ENCODE results near the gene FBXW7.

FBXW7 gene

DNA sequence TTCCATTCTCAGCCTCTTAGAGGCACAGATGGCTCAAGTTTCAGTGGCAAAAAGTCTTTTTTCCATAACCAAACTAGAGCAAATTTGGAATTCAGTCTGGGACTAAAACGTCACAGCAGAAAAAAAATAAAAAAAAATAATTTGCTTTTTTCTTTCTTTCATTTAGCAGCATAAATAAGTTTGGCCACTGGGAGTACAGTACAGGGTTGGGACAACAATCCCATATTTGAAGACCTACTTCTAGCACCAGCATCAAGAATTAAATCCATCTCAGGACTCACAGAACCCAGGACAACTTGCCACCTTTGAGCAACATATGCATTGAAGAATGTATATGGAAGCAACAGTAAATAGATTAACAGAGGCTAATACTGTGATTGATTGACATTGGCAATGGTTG, 214.0 kb downstream of the FBXW7 start:
- DNase-seq = no peak

DNA sequence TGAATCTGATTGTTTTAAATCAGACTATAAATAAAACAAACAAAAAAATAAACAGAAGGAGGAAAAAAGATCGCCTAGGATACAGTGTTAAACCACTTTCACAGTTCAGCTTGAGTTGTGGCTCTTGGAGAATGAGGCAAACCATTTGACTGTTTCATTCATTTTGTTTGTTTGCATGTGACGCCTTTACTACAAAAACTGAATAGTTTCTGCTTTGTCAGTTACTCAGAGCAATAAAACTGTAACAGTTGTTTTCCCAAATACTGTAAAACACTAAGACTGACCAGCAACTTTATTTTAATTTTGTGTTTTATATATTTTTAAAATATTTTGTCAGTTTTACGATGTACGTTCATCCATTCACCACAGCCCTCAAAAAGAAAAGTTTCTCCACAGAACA, 214.5 kb downstream of the FBXW7 start:
- DNase-seq = no peak

DNA sequence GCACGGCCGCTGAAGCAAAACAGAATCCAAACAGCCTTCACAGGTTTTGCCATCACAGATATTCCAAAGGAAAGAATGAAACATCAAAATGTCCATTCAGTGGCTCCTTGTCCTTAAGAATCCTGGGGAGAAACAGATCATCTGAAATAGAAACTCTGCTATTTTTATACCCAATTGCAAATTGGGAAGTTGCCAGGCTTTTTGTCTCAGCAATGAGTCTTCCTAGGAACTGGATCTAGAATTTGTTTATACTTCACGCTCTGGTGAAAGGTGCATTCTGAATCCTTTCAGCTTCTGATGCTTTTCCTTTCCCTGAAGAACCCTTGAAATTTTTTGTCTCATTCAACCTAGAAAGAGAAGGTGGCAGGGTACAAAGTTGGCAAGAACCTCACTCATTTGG, 218.9 kb downstream of the FBXW7 start:
- DNase-seq = no peak

DNA sequence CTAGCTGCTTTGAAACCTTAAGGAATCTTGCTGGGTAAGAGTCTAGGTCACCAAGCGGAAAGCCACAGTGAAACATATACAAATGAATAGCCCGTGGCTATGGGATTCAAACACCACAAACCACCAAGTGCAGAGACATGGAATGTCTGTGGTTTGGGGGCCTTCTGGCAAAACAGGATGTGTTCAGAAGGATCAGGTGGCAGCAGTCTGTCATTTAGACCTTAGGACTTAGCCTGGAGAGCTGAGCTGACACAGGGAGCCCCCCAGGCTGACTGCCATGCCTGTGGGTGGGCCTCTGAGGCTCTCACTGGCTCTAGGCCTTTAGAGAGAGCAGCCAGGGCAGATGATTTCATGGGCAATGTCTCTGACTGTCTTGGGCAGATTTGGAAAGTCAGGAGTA, 225.6 kb downstream of the FBXW7 start:
- no peak for DNase-seq

DNA sequence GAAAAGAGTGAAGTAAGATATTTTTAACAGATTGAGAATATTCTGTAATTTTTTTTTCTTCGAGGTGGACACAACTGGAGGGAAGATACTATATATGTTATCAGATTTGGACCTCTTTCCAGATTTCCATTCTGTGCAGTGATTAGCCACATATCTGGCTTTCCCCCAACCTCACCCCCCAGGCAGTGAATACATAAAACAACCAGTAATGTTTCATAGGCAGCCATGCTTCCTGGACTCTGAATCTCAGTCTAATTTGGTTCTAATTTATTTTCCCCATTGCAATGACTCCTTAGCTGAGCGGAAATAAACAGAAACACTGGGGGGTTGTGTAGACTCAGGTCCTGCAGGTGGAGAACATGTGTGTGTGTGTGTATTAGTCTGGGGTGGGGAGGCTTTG, 226.5 kb downstream of the FBXW7 start:
- no peak for DNase-seq

DNA sequence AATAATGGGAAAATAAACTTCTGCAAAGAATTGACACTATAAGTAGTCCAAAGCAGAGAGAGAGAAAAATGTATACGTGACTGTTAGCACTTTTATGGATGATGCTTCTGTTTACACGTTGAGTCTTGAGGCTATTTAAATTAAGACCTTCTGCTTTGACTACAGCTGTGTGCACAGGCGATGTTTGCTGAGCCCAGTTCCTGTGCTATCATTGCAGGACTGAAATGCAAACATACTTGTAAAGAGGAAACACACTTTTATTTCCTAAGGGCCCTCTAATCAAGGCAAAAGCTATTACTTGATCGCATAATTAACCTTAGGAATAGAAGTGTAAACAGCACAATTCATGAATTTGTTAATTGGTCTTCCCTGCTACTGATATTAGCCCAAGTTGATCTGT, 226.9 kb downstream of the FBXW7 start:
- no peak for DNase-seq

DNA sequence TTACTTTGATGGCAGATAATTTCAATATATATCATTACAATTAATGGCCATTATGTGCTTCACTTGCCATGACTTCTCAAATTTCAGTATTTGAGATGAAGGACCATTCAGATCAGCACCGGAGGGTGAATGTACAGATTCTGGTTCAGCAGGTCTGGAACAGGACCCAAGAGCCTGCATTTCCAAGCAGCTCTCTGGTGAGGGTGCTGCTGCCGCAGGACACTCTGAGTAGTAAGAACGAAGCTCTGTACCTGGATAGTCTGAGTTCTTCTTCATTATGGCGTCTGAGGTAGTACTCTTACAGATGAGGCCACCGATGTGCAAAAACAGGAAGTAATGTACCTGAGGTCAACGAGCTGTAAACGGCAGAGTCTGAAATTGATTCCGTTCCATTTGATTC, 228.2 kb downstream of the FBXW7 start:
- no peak for DNase-seq

DNA sequence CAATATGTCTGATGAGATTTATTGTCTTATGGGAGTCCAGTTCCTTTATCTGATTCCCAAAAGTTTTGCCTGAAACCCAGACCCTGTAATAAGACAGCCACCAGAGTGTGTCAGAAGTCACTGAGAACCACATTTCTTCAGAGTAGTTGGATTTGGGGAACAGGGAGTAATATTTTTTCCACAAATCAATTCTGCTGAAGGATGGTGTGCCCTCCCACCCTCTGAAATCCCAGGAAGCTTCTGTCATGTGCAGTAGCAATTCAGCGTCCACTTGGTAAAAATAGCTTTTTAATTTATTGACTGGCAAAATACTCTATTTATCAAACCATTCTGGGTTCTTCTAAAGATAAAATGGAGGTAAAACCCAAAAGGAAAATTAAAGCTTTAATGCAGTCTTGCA, 229.4 kb downstream of the FBXW7 start:
- no peak for DNase-seq

DNA sequence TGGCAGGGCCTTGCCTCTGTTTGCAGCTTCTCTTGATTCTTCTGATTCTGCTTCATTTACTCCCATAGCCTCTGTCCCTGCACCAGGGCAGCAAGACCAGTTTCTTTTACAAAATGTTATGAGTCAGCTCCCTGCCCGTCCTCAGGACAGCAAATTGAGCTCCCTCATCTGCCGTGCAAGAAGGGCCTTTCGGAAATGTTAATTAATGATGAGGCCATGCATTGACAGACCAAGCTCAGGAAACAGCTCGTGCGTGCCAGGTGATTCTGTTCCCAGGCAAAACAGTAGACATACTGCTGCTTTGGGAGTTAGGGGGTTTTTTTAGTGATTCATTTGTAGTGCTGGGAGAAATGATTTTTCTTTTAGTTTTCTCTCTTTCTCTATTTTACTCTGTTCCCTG, 231.7 kb downstream of the FBXW7 start:
- no peak for DNase-seq

DNA sequence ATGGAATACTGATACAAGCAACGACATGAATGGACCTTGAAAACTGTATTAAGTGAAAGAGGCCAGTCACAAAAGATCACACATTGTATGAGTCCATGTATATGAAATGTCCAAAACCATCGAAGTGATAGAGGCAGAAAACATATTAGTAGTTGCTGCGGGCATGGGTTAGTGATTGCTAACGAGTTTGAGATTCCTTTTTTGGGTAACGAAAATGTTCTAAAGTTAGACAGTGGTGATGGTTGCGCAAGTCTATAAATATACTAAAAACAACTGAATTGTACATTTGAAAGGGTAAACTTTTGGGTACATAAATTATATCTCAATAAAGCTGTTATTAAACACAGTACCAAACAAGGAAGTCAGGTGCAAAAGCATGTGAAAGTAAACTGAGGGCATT, 234.5 kb downstream of the FBXW7 start:
- DNase-seq = no peak

DNA sequence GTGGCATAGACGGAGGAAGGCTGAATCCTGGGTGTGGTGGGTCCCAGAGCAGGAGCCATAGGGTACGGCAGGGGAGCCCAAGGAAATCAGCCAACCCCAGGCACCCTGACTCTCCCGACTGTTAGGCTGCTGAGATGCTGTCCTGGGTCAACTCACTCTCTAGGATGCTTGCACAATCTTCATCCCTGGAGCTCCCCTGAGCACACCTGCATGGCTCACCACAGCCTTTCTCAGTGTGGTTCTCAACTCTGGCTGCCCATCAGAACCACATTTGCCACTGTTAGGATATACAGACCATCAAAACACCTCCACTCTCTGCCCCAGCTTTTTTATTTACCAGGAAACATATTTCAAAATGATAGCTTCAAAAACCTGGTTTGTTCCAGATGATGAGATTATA, 236.3 kb downstream of the FBXW7 start:
- no peak for DNase-seq

DNA sequence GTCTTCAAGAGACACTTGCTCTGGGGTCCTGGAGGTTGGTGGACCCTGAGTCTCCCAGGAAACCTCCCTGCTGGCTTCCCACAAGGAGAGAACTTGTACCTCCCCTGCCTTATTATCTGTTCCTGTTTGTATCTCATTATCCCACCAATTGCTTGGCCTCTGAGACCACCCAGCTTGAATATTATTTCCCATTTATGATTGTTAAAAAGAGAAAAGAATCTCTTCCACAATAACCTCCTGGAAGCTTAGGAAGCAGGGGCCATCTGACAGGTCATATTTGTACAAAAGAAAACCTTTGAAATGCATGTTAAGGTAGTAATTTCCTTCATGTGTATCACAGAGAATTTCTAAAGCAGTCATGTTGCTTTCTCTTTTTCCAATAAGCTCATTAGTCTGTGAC, 239.5 kb downstream of the FBXW7 start:
- no peak for DNase-seq

DNA sequence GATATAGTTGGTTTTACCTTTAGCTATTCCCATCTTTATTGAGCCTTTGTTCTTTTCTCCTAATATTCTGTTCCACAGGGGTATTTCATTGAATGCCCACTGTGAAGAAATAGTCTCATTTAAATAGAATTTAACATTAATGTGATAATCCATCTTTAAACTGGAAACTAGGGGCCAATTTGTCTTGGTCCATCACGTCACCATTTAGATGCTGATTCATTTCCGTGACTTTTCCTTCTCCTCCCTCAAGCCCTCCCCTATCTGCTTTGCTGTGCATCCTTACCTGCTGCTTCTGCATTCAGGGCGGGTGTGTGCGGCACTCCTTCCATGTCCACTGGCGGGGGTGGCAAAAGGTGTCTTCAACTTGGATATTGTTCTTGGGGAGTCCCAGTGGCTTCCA, 241.1 kb downstream of the FBXW7 start:
- DNase-seq = no peak

DNA sequence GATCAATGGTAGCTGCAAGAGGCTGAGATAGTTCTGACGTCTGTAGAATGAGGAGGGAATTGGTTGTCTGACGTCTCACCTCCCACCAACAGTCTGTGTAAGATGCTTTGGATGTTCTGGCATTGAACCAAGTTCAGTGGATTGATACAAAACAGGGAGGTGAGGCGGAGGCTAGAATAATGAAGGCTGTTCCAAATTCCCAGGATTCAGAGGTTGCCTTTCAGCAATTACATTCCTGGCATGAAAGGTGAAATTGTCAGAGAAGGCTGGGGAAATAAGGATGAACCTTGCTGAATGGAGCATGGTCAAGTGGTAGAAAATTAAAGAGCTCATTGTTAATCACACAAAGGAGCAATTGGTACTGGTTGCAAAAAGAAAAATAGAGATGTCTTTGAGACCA, 241.6 kb downstream of the FBXW7 start:
- DNase-seq = no peak

DNA sequence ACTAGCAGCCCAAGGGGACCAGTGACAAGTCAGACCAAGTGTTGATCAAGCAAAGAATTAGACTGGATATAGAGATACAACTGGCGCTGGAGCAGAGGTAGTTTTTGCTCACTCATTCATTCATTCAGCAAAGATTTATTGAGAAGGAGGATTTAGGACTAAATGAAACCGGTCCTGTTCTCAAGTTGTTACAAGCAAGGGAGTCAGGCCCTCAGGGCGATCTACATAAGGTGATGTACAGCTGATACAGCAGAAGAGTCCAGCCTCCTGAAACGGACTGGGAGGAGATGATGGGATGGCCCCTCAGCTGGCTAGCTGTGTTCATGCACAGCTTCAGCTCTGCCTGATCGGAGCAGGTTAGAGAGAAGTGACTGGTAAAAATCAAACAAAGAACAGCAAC, 242.4 kb downstream of the FBXW7 start:
- DNase-seq = no peak

DNA sequence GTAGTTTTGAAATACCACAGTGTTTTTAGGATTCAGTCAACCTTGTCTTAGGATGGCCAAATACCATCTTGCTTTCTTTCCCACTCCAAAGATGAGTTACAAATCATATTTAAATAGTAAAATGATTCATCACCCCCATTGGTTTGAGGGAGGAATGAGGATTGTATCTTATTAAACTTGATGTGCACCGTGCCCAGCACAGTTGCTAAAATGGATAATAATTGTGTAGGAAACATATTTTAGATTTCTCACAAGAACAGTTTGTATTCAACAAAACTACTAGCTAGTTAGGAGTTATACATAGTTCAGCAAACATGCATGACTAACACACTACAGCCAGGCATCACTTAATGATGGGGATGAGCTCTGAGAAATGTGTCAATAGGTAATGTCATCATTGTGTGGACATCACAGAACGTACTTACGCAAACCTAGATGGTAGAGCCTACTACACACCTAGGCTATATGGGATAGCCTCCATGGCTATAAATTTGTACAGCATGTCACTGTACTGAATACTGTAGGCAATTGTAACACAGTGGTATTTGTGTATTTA, 245.4 kb downstream of the FBXW7 start:
- DNase-seq = no peak

DNA sequence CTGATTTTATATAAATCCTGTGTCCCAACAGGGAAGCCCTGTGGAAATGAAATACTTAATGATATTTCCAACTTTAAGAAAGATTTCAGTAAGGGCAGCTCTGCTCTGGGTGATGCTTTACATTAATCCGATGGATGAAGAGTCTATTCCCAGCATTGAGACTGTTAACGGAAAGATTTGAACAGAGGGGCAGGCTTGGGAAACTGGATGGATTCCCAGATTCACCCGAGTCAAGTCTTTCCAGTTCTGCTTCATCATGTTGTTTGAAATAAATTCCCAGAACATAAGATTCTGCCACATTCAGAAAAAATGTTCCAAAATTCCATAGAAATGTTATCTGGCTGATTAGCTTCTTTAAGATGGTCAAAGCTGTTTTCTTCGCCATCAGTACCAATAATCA, 246.0 kb downstream of the FBXW7 start:
- no peak for DNase-seq

DNA sequence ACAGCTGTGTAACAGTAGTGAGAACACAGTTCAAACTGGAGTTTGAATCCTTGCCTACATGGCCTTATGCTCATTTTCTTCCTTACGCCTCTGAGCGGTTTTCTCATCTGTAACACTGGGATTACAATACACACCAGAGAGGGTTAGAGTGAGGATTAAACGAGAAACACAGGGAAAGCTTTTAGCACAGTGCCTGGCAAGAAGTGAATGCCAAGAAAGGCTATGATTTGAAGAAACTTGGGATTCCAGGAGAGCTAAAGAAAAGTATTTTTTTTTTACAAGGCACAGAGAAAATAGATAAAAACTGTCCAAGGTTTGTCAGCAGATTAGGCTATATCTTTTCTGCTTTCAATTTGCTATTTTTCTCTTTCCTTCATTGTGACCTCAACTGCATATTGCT, 246.4 kb downstream of the FBXW7 start:
- no peak for DNase-seq

DNA sequence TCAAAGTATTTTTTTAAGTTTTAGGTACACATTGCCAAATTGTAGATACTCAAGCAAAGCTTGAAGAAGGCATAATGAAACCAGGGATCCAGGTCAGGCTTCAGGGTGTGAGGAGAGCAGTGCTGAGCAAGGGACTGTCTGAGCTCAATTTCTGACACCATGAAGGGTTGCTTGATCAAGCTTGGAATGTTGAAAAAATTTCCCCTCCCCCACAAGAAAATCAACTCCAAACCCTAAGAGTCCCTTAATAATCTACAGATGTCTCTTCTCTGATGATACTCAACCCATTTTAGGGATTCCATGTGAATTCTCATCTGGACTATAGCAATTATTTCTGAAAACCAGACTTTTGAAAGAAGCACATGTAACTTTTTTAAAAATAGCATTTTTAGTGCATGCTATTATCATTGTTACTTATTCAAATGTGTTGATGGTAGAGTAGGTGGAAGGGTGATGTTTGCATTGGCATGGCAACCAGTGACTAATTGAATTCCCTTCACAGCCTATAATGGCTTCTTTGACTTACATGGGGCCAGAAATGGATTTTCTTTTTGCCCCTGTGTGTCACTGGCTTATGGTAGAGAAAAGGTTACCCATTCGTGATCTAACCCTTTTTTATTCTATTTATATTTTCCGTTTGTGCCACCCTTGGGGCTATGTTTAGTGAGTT, 252.0 kb downstream of the FBXW7 start:
- no peak for DNase-seq

DNA sequence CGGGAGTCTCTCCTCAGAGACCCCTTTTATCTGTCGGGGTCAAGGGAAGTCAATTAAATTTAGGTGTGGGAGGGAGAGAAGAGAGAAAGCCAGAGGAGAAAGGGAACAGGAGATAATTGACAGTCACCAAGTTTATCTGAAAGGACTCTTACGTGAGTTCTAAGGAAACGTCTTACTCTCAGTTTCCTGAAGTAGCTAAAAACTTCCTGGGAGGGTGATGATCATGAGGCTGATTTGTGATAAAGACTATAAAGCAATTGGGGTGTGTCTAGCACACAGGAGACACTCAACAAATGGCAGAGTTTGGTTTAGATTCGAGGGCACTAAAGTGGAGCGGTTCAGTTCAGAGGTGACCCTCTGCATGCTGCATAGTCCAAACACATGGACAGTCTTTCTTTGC, 254.1 kb downstream of the FBXW7 start:
- no peak for DNase-seq

DNA sequence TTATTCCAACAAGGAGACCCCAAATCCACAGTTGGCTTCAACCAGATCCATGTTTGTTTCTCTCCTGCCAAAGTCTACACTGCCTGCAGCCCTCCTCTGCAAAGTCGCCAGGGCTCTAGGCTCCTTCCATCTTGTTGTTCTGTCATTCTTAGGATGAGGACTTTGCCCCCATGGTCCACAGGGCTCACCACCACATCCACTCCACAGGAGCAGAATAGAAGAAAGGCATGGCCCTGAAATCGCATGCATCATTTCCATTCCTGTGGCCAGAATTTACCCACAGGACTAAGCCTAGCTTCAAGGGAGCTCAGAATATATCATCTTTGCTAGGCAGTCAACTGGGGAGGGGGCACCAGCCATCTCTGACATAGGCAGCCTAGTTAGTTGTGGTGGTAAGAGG, 254.7 kb downstream of the FBXW7 start:
- DNase-seq = no peak

DNA sequence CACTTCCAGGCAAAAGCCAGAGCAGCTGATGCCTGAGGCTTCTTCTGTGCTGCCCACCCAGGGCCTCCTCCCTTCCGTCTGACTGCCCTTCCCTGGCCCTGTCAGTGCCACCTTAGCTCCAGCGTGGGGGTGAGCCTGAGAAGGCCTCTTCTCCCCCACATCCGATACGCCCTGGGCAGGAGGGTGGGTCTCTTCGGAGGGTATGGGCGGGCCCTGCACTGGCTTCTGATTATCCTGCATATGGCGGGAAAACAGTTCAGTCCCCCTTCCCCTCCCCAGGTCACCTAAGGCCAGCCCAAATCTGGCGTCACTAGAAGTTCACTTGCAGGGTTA, 256.7 kb downstream of the FBXW7 start:
- DNase-seq = no peak

DNA sequence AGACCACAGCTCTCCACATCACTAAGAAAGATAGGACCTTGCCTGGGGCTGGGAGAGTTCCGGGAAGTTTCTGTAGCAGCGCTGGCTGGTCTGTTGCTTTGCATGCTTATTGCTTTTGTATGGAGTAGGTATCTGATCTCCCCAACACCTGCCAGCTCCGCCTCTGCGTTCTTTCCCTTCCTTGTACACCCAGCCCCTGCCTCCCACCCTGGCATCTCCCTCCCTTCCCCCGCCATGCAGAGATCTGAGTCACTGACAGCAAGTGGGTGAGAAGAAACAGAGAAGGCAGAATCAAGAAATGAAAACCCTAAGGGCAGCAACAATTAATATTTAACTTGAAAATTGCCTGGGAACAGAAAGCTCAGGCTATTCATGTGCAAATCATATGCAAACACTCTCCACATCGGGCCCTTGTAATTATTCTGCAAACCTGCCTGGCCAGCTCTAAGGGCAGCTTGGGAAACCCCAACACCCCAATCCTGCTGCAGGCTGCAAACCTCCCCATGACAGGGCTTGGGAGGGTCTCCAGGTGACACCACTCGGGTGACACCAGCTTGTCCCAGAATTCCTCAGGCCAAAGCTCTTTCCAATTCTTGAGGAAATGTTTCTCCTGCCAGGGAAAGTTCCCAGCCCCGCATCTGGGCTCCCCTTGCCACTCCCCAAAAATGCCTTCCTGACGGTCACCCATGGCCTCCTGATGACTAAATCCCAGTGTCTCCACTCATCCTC, 257.2 kb downstream of the FBXW7 start:
- no peak for DNase-seq

DNA sequence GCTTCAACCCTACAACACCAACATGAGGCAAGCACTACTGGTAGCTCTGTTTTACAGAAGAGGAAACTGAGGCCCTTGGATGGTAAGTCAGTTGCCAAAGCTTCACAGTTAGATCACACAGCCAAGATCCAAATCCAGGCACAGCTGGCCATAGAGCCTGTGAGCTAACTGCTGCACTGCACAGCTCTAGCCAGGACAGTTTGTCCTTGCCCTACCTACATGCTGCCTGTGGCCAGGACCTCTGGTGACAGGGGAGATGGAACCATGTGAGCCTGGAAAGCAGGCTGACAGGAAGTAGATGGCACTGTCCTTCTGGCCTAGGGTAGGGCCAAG, 257.8 kb downstream of the FBXW7 start:
- DNase-seq = no peak

DNA sequence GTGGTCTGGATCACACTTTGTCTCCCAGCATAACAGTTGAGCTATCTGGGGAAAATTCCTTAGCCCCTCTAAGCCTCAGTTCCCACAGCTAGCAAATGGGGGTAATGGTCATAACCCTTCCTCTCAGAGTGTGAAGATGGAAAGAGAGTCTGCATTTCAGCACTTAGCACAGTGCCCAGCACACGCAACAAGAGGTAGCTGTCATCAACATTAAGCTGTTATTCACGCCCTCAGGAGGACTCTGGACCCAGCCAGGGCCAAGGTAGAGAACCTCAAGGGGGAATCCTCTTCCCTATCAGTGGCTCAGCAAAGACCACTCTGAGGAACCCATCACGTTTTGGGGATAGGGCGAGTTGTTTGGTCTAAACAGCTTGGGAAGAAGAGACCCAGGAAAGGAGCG, 258.6 kb downstream of the FBXW7 start:
- no peak for DNase-seq
